Kidney tubule cell (primary cell): ENCODE results near the gene KRT33A.
"Not testable (repeated sequence)": the region's sequence is repeated elsewhere in the genome, so short reads cannot be mapped to it uniquely, and the experiment has no call there.

ENCODE experiments used
- DNase-seq: peaks from one replicate; pipeline ENCODE4 v3.0.0-alpha.2; 2018; ENCODE audit warnings: low spot score

The KRT33A gene

GRCh38 chr17:41350381-41350878 is at the start of gene KRT33A:
TSS of gene KRT33A (minus strand) at chr17:41350828. CDS start at chr17:41350767, 61 bp downstream.
- DNase-seq, result not testable (repeated sequence)

GRCh38 chr17:41396996-41397660 is 46.5 kb upstream of the KRT33A start, which contains the start of gene KRT31:
TSS of gene KRT31 (minus strand) at chr17:41397608. CDS start at chr17:41397539, 69 bp downstream.
- DNase-seq, result no peak

GRCh38 chr17:41396340-41396739 is 45.7 kb upstream of the KRT33A start:
- no peak for DNase-seq

- no peak for DNase-seq
Measured at GRCh38 chr17:41395611-41396010, 45.0 kb upstream of the KRT33A start.

- not testable (repeated sequence) for DNase-seq
Measured at GRCh38 chr17:41395044-41395443, 44.4 kb upstream of the KRT33A start.

- peak; percentile 66 for DNase-seq
Measured at GRCh38 chr17:41394254-41394996, 43.8 kb upstream of the KRT33A start.

GRCh38 chr17:41393826-41394225 is 43.2 kb upstream of the KRT33A start:
- DNase-seq, result no peak

- no peak for DNase-seq
Measured at GRCh38 chr17:41393294-41393693, 42.7 kb upstream of the KRT33A start.

GRCh38 chr17:41392278-41392677 is 41.6 kb upstream of the KRT33A start:
- peak; percentile 61 for DNase-seq

GRCh38 chr17:41391535-41391934 is 40.9 kb upstream of the KRT33A start:
- DNase-seq, result no peak

GRCh38 chr17:41390411-41390938 is 39.8 kb upstream of the KRT33A start:
- DNase-seq, result no peak

- no peak for DNase-seq
Measured at GRCh38 chr17:41387670-41388069, 37.0 kb upstream of the KRT33A start.

- no peak for DNase-seq
Measured at GRCh38 chr17:41386227-41386626, 35.6 kb upstream of the KRT33A start.

- no peak for DNase-seq
Measured at GRCh38 chr17:41383690-41384089, 33.1 kb upstream of the KRT33A start.

- peak; percentile 55 for DNase-seq
Measured at GRCh38 chr17:41382394-41382793, 31.8 kb upstream of the KRT33A start.

GRCh38 chr17:41381943-41382342 is 31.3 kb upstream of the KRT33A start, which contains the start of gene KRT34:
TSS of gene KRT34 (minus strand) at chr17:41382306. CDS start at chr17:41382246, 60 bp downstream.
- DNase-seq, result not testable (repeated sequence)

GRCh38 chr17:41380091-41380490 is 29.5 kb upstream of the KRT33A start:
- peak; percentile 93 for DNase-seq

GRCh38 chr17:41377546-41377945 is 26.9 kb upstream of the KRT33A start:
- DNase-seq, result peak; percentile 38

- no peak for DNase-seq
Measured at GRCh38 chr17:41369713-41370112, 19.1 kb upstream of the KRT33A start, which contains the start of gene KRT33B. TSS of gene KRT33B (minus strand) at chr17:41369813. CDS start at chr17:41369750, 63 bp downstream.

- no peak for DNase-seq
Measured at GRCh38 chr17:41369023-41369422, 18.4 kb upstream of the KRT33A start.

- peak; percentile 87 for DNase-seq
Measured at GRCh38 chr17:41367426-41368075, 16.9 kb upstream of the KRT33A start.

- DNase-seq, result no peak
Measured at GRCh38 chr17:41366070-41366469, 15.4 kb upstream of the KRT33A start.
